GM21576 (cell line): ENCODE results near the gene GLB1L2.
"Not testable (repeated sequence)": the region's sequence is repeated elsewhere in the genome, so short reads cannot be mapped to it uniquely, and the experiment has no call there.

ENCODE experiments used
- ATAC-seq: cut with Tn5 transposase; IDR thresholded peaks from one replicate; pipeline ENCODE4 v1.9.1; 2021; ENCODE audit warnings: mild to moderate bottlenecking, moderate library complexity; ENCODE audit not compliant: unreplicated experiment

The GLB1L2 gene, protein sequence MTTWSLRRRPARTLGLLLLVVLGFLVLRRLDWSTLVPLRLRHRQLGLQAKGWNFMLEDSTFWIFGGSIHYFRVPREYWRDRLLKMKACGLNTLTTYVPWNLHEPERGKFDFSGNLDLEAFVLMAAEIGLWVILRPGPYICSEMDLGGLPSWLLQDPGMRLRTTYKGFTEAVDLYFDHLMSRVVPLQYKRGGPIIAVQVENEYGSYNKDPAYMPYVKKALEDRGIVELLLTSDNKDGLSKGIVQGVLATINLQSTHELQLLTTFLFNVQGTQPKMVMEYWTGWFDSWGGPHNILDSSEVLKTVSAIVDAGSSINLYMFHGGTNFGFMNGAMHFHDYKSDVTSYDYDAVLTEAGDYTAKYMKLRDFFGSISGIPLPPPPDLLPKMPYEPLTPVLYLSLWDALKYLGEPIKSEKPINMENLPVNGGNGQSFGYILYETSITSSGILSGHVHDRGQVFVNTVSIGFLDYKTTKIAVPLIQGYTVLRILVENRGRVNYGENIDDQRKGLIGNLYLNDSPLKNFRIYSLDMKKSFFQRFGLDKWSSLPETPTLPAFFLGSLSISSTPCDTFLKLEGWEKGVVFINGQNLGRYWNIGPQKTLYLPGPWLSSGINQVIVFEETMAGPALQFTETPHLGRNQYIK

DNA sequence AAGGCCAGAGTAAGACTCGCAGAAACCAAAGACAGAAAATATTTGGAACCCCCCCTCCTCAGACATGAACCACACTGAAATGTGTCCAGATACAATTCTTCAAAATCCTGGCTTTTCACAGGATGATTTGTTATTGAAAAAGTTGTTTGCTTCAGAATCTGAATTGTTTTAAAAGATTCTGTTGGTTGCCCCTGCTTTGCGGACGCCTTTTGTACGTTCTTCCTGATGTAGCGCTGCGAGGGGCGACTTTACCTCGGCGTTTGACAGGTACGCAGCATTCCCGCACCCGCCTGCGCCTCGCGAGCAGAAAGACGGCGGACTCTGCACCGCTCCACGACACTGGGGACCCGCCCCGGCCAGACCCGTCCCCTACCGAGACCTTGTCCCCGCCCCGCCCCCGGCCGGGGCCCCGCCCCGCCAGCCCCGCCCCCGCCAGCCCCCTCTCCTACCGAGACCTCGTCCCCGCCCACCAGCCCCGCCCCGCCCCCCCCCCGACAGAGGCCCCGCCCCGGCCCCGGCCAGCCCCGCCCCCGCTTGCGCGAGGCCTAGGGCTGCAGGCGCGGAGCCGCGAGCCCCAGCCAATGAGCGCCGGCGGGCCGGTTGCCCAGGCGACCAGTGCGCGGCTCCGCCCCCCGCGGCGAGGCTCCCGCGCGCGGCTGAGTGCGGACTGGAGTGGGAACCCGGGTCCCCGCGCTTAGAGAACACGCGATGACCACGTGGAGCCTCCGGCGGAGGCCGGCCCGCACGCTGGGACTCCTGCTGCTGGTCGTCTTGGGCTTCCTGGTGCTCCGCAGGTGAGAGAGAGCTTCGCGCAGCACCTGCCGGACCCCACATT, at the start of gene GLB1L2:
Gene GLB1L2 (plus strand): TSS at position 635 of the 835 bp plus-strand sequence. CDS start 74 bp downstream, at position 709.
- ATAC-seq, result peak; percentile 88

GRCh38 chr11:134282121-134283045, 49.4 kb upstream of the GLB1L2 start:
- ATAC-seq, result no peak

GRCh38 chr11:134283461-134284230, 48.1 kb upstream of the GLB1L2 start:
- ATAC-seq, result no peak

- not testable (repeated sequence) for ATAC-seq
These were observed 47.4 kb upstream of the GLB1L2 start for GRCh38 chr11:134284349-134284748.

- no peak for ATAC-seq
These were observed 44.2 kb upstream of the GLB1L2 start for GRCh38 chr11:134287561-134287960.

DNA sequence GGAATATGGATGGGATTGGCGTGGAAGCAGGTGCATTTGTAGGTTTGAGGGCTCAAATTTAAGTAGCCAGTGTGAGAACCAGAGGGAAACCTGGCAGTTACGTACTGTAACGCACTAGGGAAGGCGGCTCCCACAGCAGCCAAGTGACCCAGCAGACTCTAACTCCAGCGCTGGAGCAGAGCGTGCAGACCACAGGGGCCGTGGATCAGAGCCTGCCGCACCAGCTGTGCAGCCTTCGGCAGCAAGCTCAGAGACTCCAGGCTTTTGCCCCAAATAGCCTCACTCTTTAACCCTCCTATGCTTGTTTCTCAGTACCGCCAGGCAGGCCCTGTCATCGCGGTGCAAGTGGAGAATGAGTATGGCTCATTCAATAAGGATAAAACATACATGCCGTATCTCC, 43.3 kb upstream of the GLB1L2 start:
- no peak for ATAC-seq

- no peak for ATAC-seq
These were observed 42.6 kb upstream of the GLB1L2 start for GRCh38 chr11:134289167-134289566.

GRCh38 chr11:134289789-134290188, 42.0 kb upstream of the GLB1L2 start:
- ATAC-seq, result no peak

GRCh38 chr11:134290646-134291045, 41.1 kb upstream of the GLB1L2 start:
- no peak for ATAC-seq

DNA sequence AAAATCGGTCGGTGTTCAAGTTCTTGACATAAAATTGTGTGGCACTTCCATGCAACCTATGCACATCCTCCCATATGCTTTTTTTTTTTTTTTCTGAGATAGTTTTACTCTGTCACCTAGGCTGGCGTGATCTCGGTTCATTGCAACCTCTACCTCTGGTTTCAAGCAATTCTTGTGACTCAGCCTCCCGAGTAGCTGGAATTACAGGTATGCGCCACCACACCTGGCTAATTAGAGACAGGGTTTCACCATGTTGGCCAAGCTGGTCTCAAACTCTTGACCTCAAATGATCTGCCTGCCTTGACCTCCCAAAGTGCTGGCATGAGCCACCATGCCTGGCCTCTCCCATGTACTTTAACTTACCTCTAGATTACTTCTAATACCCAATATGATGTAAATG, 40.6 kb upstream of the GLB1L2 start:
- no peak for ATAC-seq

GRCh38 chr11:134292661-134293060, 39.1 kb upstream of the GLB1L2 start:
- no peak for ATAC-seq

DNA sequence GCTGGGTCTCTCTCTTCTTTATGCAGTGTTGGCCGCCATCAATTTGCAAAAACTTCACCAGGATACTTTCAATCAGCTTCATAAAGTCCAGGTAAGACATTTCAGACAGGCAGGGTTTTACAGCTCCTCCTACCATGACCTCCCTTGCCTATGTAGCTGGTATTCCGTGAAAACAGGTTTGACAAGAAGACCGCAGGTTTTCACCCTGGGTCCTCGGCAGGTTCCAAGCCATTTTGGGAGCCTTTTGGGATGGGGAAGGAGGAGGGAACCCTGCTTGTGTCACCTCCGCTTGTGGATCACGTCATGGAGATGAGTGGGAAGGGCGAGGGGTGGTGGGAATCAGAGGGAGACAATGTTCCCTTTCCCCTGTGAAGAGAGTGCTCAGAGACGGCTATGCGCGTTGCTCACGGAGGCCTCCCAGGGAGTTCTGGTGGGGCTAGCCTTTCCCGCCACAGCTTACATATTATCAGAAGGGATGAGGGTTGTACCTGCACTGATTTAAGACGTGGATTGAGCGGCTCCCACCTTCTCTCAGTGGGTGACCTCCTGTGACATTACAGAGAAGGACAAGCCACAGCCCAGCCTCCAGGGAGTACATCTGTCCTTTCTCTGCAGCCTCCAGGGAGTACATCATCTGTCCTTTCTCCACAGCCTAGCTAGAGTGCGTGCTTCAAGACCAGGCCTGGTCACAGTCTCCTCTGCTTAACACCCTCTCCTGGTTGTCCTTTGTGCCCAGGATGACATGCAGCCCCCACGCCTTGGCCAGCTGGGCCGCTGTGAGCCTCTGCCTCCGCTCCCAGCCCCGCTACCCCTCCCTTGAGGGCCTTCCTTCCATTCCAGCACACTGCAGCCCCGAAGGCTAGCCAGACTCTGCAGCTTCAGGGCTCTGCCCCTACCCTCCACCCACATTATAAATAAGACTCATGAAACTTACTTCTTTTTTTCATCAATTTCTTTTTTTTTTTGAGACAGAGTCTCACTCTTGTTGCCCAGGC, 38.4 kb upstream of the GLB1L2 start:
- no peak for ATAC-seq

GRCh38 chr11:134294664-134295063, 37.1 kb upstream of the GLB1L2 start:
- ATAC-seq, result no peak

DNA sequence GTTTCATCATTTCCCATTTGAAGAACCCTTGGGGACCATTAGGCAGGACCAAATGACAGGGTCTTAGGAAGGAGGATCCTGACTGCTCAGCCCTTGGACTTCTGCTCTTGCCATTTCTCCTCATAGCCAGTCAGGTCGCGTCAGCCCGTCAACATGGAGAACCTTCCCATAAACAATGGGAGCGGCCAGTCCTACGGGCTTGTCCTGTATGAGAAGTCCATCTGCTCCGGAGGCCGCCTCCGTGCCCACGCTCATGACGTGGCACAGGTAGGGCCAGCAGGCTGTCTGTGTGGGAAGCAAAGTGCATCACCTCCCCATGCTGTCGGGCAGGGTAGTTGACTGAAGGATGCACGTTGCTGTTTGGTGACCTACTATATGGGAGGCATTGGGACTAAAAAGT, 19.6 kb upstream of the GLB1L2 start:
- no peak for ATAC-seq

DNA sequence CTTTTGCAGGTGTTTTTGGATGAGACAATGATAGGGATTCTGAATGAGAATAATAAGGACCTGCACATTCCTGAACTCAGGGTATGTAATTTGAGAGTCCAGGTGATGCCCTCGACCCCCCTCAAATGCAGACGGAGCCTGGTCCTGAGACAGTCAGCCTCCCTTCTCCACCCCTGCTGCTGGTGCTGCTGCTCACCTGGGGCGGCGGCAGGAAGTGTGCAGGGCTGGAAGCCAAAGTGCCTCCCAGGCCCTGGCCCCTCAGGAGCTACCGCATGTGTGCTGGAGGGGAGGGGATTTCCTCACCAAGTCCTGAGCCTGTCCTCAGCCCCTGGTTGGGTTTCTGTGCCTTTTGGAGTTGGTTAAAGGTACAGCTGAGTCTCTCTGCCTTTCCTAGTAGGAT, 19.0 kb upstream of the GLB1L2 start:
- ATAC-seq, result no peak

DNA sequence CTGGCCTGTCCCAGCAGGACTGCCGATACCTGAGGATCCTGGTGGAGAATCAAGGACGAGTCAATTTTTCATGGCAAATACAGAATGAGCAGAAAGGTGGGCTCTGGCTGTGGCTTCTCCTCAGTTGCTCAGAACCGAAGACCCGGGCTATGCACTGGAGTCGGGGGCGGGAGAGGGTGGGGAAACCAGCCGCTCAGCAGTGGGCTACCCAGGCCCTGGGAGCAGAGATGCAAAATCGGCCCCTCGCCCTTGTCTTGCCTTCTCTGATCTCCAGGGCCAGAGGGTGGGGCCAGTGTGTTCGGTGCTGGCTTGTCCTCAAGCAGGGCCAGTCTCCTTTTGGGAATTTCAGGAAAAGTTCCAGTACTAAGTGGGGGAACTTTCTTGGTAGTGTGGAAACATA, 18.4 kb upstream of the GLB1L2 start:
- no peak for ATAC-seq

DNA sequence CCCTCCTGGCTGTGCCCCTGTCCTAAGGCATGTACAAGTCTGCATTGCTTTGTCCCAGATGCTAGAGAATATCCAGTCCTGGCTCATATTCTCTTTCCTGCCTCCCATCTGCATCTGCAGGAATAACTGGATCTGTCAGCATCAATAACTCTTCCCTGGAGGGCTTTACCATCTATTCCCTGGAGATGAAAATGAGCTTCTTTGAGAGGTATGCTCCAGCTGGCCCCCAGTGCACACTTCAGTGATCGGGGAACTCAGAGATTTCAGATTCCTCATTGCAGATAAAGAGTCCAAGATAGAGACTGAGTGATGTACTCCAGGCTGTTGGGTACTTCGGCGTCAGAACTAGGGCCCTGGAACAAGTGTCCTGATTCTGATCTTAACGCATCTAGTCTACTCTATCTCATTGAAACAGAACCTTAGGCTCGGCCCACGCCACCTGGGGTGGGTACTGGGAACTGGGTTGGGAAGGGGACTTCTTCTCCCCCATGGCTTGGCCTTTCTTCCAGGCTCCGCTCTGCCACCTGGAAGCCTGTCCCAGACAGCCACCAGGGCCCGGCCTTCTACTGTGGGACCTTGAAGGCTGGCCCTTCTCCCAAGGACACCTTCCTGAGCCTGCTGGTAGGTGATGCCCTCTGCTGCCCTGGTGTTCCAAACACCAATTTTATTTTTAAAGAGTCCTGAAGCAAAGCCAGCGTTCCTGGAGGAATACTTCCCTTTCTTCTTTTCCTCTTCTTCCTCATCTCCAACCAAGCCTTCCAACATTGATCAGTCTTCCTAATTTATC, 17.8 kb upstream of the GLB1L2 start:
- ATAC-seq, result no peak

DNA sequence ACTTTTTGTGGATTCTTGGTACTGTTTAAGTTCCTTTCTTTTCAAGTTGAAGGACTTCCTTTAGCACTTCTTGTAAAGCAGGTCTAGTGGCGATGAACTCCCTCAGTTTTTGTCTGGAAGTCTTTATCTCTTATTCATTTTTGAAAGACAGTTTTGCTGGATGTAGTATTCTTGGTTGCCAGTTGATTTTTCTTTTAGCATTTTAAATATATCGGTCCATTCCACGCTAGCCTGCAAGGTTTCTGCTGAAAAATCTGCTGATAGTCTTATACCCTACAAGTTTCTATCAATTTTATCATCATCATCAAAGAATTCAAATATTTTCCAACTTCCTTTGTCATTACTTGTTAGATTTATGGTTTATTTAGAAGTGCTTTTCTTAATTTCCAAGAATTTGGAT, 14.7 kb upstream of the GLB1L2 start:
- no peak for ATAC-seq
